Activated CD4-positive, alpha-beta T cell treated with anti-CD3 and anti-CD28 coated beads for 48 hours (primary cell): ENCODE data around the gene GABRA5.

ENCODE experiments used
- DNase-seq: peaks from one replicate; pipeline ENCODE4 v3.0.0-alpha.2; 2020

GABRA5 gene

DNA sequence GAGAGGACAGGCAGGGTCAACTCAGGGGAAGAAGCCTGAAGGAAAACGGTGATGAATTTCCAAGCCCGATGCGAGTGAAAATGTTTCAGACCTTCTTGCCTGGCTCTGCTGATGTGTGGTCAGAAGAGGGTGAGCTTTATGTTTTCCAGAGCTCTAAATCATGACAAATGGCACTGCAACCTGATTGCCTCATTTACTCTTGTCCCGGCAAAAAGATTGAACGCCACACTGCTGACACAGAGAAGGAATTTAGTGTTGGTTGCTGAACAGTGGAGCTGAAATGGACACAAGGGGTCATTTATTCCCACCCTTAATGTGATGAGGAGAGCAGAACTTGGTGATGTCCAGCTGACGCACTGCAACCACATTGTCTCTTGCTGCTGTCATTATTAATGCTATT, 68.0 kb downstream of the GABRA5 start:
- no peak for DNase-seq

DNA sequence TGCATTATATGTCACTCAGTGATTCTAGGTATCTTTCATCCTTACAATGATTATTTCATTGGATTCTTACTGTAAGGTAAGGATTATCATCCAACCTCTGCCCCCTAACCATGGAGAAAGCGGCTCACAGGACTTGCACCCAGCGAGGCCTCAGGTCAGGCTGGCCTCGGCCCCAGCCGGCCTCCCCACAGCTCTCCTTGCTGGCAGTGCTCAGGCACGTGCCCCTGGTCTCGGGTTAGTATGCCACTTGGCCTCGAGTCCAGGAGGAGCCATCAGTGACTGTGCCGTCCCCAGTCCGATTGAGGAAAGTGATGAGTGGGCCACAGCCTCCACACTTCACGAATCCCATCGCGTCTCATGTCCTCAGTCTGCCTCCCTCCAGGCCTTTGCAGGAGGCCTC, 68.5 kb downstream of the GABRA5 start:
- no peak for DNase-seq

GRCh38 chr15:26936502-26936901, 69.6 kb downstream of the GABRA5 start:
- no peak for DNase-seq

GRCh38 chr15:26937134-26937533, 70.3 kb downstream of the GABRA5 start:
- no peak for DNase-seq

DNA sequence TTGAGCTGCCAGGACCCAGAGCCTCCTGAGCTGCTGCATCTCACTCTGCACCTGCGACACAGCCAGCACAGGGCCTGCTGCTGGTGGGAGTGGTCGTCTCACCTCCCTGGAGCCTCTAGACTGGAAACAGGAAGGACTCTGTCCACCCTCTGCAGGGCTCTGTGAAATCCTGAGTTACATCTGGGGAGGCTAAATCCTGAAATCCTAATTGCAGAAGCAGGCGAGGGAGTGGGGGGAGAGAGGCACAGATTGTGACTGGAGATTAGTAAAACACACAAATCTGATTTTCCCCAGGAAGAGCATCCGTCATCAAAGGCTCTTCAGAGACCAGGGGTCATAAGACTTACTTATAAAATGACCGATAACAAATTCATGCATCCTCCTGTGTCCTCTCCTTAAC, 72.5 kb downstream of the GABRA5 start:
- no peak for DNase-seq

- no peak for DNase-seq
These were observed 74.6 kb downstream of the GABRA5 start for GRCh38 chr15:26941489-26941888.

- DNase-seq: no peak
These were observed 77.0 kb downstream of the GABRA5 start for GRCh38 chr15:26943866-26944265.

GRCh38 chr15:26945046-26945445, 78.2 kb downstream of the GABRA5 start:
- no peak for DNase-seq

- DNase-seq: no peak
These were observed 83.1 kb downstream of the GABRA5 start for GRCh38 chr15:26950001-26950400.

- DNase-seq: no peak
These were observed 87.5 kb downstream of the GABRA5 start for GRCh38 chr15:26954403-26954802.

DNA sequence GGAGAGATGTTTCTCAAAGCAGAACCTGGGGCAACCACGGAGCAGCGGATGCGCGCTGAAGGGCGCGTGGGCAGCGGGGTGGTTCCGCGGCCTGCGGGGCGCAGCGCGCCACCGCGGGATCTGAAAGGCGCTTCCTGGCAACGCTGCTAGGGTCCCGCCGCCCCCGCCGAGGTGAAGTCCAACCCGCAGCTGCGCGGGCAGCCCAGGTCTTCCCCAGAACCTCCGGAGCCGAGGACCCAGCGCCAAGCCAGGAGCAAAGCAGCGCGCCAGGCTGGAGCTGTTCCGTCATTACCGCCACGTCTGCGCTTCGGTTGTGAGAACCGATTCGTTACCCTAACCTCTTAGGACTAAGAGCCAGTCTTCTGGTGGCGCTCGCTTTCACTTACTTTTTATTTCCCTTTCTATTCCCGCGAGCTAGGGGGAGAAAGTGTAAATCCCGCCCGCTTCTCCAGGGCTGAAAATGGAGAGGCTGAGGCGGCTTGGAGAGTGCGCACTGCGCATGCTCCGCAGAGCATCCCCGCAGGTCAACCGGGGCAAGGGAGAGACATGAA, 100.9 kb downstream of the GABRA5 start:
- DNase-seq: no peak

GRCh38 chr15:26968806-26969205, 101.9 kb downstream of the GABRA5 start:
- DNase-seq: no peak

DNA sequence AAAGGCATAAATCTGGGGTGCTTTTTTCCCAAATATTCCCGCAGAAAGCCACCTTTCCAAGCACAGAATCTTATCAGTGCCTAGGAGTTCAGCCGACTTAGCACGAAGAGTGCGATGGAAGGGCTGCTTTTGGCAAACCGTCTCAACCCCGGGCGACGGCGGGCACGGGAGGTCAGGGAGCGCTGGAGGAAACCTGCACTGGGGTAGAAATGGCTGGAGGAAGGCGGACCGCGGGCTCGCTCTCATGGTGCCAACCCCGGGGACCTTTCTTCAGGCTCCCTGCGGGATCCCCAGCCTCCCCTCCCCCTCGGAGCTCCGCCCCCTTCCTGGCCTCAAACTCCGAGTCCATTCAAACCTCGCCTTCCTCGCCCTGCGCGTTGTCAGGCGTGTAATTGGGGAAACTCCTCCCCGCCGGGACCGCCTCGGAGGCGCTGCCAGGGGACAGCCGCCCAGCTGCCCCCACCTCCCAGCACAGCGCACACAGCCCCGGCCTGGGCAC, 103.9 kb downstream of the GABRA5 start, which contains the start of gene GABRG3:
TSS of gene GABRG3 (plus strand) at position 470 of the 499 bp plus-strand sequence.
- no peak for DNase-seq

- no peak for DNase-seq
These were observed 104.6 kb downstream of the GABRA5 start for GRCh38 chr15:26971271-26972018.

DNA sequence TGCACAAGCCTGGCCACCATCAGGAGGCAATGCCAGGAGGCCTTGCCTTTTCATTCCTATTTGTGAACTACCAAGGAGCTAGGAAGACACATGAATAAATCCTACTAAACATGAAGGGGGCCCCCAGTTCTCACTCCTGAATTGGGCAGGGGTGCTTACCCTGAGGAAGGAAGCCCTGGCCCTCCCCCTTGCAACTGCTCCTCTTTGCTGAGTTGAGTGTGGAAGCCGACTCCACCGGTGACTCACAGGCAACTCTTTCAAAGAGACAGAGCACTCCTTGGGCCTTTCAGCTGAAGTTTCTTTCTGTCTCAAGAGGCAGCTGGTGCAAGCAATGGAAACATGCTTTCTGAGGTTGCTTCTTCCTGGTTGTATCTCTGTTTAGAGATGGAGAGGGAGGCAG, 105.8 kb downstream of the GABRA5 start:
- no peak for DNase-seq

DNA sequence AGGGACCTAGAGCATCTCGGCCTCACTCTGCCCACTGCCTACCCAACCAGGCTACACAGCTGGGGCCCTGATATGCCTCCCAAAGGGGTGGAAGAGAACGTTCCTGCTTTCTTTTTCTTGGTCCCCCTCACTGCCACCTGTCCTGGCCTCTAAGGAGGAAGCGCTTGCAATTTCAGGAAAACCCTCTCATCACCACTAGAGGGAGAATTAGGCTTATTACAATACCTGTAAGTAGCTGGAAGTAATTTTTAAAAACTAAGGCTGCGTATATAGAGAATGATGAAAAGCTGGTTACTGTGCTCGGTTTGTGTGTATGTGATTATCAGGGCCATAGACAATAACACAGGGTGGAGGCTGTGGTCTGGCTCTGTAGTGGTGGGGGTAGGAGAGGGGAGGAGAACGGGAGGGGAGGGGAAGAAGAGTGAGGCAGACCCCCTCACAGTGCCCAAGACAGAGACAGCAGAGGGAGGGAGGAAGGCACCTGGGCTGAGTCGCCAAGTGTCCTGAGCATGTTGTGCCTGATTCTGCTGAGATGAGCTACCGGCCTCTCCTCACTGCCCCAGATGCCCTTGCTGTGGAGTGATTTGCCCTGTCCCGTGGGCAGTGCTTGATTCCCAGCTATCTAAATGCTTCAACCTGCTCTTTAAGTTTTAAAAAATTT, 107.4 kb downstream of the GABRA5 start:
- DNase-seq: no peak

GRCh38 chr15:26981492-26981891, 114.6 kb downstream of the GABRA5 start:
- DNase-seq: no peak

DNA sequence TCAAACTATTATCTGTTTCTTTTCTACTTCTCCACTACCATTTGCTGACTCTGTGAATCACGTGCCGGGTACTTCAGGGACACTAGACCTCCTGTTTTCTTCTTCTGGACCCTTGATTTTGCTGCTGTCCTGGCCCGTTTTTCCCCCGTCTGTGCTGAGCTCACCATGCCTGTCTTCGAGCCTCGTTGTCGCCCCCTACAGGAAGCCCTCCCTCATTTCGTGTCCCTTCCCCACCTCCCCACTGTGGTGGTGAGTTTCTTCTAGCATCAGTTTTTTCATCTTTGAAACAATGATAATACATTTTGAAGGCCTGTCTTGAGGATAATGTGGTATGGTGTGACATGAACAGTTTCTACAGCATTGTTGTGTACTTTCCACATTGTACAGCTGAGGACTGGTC, 117.0 kb downstream of the GABRA5 start:
- peak; percentile 21 for DNase-seq

GRCh38 chr15:26985050-26985449, 118.2 kb downstream of the GABRA5 start:
- no peak for DNase-seq

- DNase-seq: no peak
These were observed 129.4 kb downstream of the GABRA5 start for GRCh38 chr15:26996250-26996649.
